ENCODE data around the gene AKR1A1.
A peak's percentile ranks its signal among the peaks of the same experiment; 100 is the strongest.
"Not testable (repeated sequence)": the region's sequence is repeated elsewhere in the genome, so short reads cannot be mapped to it uniquely, and the experiment has no call there.

The AKR1A1 gene

DNA sequence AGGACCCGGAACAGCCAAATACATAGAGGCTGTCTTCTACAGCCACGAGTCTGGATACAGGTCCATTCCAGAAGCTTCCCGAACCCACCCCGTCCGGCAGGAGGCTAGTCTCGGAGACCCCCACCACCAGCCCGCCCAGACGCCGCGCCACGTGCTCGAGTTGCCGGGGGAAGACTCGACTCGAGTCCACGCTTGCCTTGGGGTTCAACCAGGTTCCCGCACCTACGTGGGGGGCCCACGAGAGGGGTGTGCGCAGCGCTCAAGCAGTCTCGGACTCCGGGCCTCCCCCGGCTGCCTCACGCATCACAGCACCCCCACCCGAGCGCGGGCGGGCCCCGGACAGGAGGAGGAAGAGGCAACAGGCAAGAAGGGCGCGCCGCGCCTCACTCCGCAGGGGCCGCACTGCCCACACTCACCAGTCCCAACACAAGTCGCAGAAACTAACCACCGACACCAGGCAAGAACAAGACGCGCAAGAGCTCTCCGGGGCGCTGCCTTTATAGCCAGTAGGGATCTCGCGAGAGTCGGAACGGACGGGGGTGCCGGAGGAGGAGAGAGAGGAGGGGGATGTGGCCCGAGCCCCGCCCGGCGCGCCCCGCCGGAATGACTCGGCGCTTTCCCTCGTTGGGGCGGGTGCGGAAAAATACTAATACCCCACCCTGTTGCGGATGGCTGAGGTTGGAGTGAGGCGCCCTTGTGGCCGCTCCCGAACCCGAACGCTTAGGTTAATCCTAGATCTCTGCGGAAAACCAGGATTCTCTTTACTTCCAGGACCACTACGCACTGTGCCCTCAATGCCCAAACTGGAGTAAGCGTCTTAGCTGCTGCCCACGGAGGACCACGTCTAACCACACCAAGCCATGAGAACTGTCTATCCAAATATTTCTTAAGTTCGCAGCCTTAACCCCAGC, 29.0 kb upstream of the AKR1A1 start, which contains the start of gene PRDX1:
Gene PRDX1 (minus strand): TSS at position 472 of the 911 bp plus-strand sequence. CDS start 2,841 bp downstream, outside the sequence.
- Histone ChIP-seq H3K4me3 (ENCODE audit: insufficient read depth, low read length, poor library complexity, severe bottlenecking) (peak within 1 kb of the TSS; percentile 87), H2AFZ (ENCODE audit: low read depth, low read length, severe bottlenecking) (peak within 1 kb of the TSS; percentile 18), H4K20me1 (ENCODE audit: low read depth, low read length) (no peaks in the 10 kb centered on the region), H3K9ac (ENCODE audit: low read length) (peak within 1 kb of the TSS; percentile 85), H3K27me3 (ENCODE audit: low read length) (no peaks in the 10 kb centered on the region; the same call in 1 of the 2 replicates), H3K79me2 (ENCODE audit: insufficient read depth, low read length) (peaks cover 37% of the 10 kb centered on the region), H3K27ac (ENCODE audit: low read depth, low read length) (peak within 1 kb of the TSS; percentile 55), H3K4me2 (ENCODE audit: low read depth, low read length, poor library complexity, severe bottlenecking) (peak within 1 kb of the TSS; percentile 70), H3F3A (ENCODE audit: insufficient read depth) (peaks cover 15% of the 10 kb centered on the region), H3K9me3 (ENCODE audit: insufficient read depth, low read length) (no peaks in the 10 kb centered on the region), H3K9me2 (replicated peaks; ENCODE audit: insufficient read depth, low read length) (no peaks in the 10 kb centered on the region), H3K36me3 (ENCODE audit: low read length) (peaks cover 4% of the 10 kb centered on the region; the same call in 1 of the 2 replicates)
- no peak for TF ChIP-seq EZH2phosphoT487 (conservative IDR thresholded peaks at IDR 0.05; ENCODE audit: low read length)
- TF ChIP-seq, protein P1, sequence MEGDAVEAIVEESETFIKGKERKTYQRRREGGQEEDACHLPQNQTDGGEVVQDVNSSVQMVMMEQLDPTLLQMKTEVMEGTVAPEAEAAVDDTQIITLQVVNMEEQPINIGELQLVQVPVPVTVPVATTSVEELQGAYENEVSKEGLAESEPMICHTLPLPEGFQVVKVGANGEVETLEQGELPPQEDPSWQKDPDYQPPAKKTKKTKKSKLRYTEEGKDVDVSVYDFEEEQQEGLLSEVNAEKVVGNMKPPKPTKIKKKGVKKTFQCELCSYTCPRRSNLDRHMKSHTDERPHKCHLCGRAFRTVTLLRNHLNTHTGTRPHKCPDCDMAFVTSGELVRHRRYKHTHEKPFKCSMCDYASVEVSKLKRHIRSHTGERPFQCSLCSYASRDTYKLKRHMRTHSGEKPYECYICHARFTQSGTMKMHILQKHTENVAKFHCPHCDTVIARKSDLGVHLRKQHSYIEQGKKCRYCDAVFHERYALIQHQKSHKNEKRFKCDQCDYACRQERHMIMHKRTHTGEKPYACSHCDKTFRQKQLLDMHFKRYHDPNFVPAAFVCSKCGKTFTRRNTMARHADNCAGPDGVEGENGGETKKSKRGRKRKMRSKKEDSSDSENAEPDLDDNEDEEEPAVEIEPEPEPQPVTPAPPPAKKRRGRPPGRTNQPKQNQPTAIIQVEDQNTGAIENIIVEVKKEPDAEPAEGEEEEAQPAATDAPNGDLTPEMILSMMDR (IDR thresholded peaks at IDR 0.05; ENCODE audit: insufficient read depth, low read length, poor library complexity, severe bottlenecking): no peak

DNA sequence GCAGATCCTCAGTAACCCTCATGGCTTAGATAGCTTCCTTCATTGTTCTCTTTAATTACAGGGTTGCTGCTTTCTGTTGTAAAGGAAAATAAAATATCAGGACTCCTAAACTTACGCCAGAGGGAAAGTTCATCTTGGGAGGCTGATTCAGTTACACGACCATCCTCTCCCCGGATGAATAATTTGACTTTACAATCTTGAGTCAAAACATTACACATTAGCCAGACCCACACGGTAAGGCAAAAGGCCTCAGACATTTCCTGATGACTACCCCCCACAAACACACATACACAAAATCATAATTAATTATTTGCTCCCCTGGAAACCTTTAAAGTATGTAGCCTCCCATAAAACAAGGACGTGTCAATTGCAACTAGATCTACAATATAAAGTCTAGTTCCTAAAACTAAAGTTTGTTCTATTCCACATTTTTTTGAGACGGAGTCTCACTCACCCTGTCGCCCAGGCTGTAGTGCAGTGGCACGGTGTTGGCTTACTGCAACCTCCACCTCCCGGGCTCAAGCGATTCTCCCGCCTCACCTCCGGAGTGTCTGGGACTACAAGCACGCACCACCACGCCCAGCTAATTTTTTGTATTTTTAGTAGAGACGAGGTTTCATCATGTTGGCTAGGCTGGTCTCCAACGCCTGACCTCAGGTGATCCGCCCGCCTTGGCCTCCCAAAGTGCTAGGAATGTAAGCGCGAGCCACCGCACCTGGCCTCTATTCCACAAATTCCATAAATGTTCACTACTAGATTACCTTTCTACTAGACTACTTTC, 28.1 kb upstream of the AKR1A1 start:
- Histone ChIP-seq H3K27ac (ENCODE audit: low read depth, low read length) (peak overlapping the region; percentile 36), H3F3A (ENCODE audit: insufficient read depth) (peaks cover 15% of the 10 kb centered on the region), H2AFZ (ENCODE audit: low read depth, low read length, severe bottlenecking) (peak overlapping the region; percentile 18), H3K4me2 (ENCODE audit: low read depth, low read length, poor library complexity, severe bottlenecking) (peak overlapping the region; percentile 70), H3K79me2 (ENCODE audit: insufficient read depth, low read length) (peaks cover 33% of the 10 kb centered on the region), H3K9me2 (replicated peaks; ENCODE audit: insufficient read depth, low read length) (no peaks in the 10 kb centered on the region), H3K9ac (ENCODE audit: low read length) (peak overlapping the region; percentile 85), H4K20me1 (ENCODE audit: low read depth, low read length) (no peaks in the 10 kb centered on the region), H3K9me3 (ENCODE audit: insufficient read depth, low read length) (no peaks in the 10 kb centered on the region), H3K4me3 (ENCODE audit: insufficient read depth, low read length, poor library complexity, severe bottlenecking) (peak overlapping the region; percentile 87), H3K36me3 (ENCODE audit: low read length) (peaks cover 4% of the 10 kb centered on the region; the same call in 1 of the 2 replicates), H3K27me3 (ENCODE audit: low read length) (no peaks in the 10 kb centered on the region; the same call in 1 of the 2 replicates)
- TF ChIP-seq EZH2phosphoT487 (conservative IDR thresholded peaks at IDR 0.05; ENCODE audit: low read length): no peak
- TF ChIP-seq, protein P1 (IDR thresholded peaks at IDR 0.05; ENCODE audit: insufficient read depth, low read length, poor library complexity, severe bottlenecking): no peak

DNA sequence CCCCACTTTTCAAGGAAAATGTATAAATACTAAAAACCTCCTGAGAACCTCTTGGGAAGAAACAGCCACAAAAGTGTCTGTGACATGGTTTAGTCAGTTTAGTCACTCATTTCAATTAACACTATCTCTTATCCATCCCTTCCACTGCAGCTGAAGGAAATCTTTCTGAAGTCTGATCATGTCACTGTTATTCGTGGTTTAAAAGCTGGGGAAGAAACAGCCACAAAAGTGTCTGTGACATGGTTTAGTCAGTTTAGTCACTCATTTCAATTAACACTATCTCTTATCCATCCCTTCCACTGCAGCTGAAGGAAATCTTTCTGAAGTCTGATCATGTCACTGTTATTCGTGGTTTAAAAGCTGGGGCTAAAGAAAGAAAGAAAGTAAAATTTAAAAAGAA, 27.1 kb upstream of the AKR1A1 start:
- not testable (repeated sequence) for H3K36me3 ChIP-seq (ENCODE audit: low read length); H2AFZ ChIP-seq (ENCODE audit: low read depth, low read length, severe bottlenecking); H3K27me3 ChIP-seq (ENCODE audit: low read length); H3K9ac ChIP-seq (ENCODE audit: low read length); H4K20me1 ChIP-seq (ENCODE audit: low read depth, low read length); H3K4me3 ChIP-seq (ENCODE audit: insufficient read depth, low read length, poor library complexity, severe bottlenecking); H3K9me2 ChIP-seq (replicated peaks; ENCODE audit: insufficient read depth, low read length); H3K27ac ChIP-seq (ENCODE audit: low read depth, low read length); H3K9me3 ChIP-seq (ENCODE audit: insufficient read depth, low read length); H3K4me2 ChIP-seq (ENCODE audit: low read depth, low read length, poor library complexity, severe bottlenecking)
- Histone ChIP-seq H3K79me2 (ENCODE audit: insufficient read depth, low read length) (peaks cover 31% of the 10 kb centered on the region), H3F3A (ENCODE audit: insufficient read depth) (peaks cover 15% of the 10 kb centered on the region)

DNA sequence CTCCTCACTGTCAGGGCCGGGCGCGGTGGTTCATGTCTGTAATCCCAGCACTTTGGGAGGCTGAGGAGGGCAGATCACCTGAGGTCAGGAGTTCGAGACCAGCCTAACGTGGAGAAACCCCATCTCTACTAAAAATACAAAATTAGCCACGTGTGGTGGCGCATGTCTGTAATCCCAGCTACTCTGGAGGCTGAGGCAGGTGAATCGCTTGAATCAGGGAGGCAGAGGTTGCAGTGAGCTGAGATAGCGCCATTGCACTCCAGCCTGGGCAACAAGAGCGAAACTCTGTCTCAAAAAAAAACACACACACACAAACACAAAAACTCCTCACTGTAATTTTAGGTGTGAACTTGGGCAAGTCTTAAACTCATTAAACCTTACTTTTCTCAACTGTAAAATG, 26.7 kb upstream of the AKR1A1 start:
- not testable (repeated sequence) for H3K4me3 ChIP-seq (ENCODE audit: insufficient read depth, low read length, poor library complexity, severe bottlenecking); H2AFZ ChIP-seq (ENCODE audit: low read depth, low read length, severe bottlenecking); H3K36me3 ChIP-seq (ENCODE audit: low read length); H3K4me2 ChIP-seq (ENCODE audit: low read depth, low read length, poor library complexity, severe bottlenecking); H3K9me3 ChIP-seq (ENCODE audit: insufficient read depth, low read length); H4K20me1 ChIP-seq (ENCODE audit: low read depth, low read length); H3K9ac ChIP-seq (ENCODE audit: low read length); H3K27me3 ChIP-seq (ENCODE audit: low read length); H3K27ac ChIP-seq (ENCODE audit: low read depth, low read length); H3K9me2 ChIP-seq (replicated peaks; ENCODE audit: insufficient read depth, low read length)
- peaks cover 10% of the 10 kb centered on the region for H3F3A ChIP-seq (ENCODE audit: insufficient read depth)
- H3K79me2 ChIP-seq (ENCODE audit: insufficient read depth, low read length): peaks cover 27% of the 10 kb centered on the region

Measured in SU-DHL-6 (cell line).